ENCODE data around the gene ZNRF1. TPM values are rescaled to one million over a fixed set of nuclear protein-coding genes. Genes with fewer than 3 reads are reported as not detected.
"Not testable (repeated sequence)": the region's sequence is repeated elsewhere in the genome, so short reads cannot be mapped to it uniquely, and the experiment has no call there.

The ZNRF1 gene
- total RNA-seq, 1 donor from 2014 or later: 2.8 TPM

DNA sequence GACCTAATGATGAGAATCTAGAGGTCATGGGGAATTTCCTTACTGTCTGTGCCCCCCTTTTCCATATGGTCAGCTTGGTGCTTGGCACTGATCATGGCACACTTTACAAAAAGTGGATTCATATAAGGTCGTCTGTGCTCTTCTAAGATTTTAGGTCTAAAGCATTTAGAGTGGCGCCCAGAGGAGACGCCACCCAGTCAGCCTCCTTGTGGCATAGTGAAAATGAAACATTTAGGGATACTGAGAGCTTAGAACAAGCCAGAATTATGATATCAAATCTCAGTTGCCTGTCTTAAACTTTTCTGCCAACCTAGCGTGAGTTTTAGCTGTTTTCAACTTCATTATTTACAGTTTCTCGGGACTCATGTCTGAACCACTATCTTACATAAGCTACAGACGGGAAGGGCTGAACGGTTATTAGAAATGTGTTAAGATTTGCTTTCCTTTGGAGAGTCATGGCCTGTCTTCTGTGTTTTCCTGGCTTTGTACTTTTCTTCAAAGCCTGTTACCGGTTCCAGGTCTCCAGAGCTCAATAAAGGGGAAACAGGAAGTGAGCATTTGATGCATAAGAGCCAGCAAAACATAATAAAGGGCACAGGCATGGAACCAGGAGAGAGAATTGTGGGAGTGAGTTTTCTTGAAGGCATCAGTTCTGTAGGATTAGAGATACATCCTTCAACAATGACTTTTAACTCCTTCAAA, 13.7 kb downstream of the ZNRF1 start:
- POLR2A ChIA-PET: interaction anchor here (1.3 to 2.4 kb wide), 5 partner anchors 13 to 97 kb away, joined by 3 to 7 read pairs (median 5); partner anchors contain the start of genes WDR59 and ZNRF1
- DNase-seq: no peak
- no peaks in the 10 kb centered on the region for H3K27me3 Mint-ChIP-seq
- peak overlapping the region; percentile 0 for H3K4me3 Mint-ChIP-seq
- H3K27ac Mint-ChIP-seq: peak overlapping the region; percentile 0
- no peaks in the 10 kb centered on the region for H3K9me3 Mint-ChIP-seq
- peaks cover 15% of the 10 kb centered on the region for H3K4me1 Mint-ChIP-seq
- H3K36me3 Mint-ChIP-seq (ENCODE audit: low read depth): no peaks in the 10 kb centered on the region
- intact Hi-C loops (cut with micrococcal nuclease): loop anchor here (1.0 kb wide), 2 partner anchors 12 to 97 kb away; no protein-coding TSS in a partner anchor
- no peak for ATAC-seq (ENCODE audit: low read depth)
- TF ChIP-seq, protein P1, sequence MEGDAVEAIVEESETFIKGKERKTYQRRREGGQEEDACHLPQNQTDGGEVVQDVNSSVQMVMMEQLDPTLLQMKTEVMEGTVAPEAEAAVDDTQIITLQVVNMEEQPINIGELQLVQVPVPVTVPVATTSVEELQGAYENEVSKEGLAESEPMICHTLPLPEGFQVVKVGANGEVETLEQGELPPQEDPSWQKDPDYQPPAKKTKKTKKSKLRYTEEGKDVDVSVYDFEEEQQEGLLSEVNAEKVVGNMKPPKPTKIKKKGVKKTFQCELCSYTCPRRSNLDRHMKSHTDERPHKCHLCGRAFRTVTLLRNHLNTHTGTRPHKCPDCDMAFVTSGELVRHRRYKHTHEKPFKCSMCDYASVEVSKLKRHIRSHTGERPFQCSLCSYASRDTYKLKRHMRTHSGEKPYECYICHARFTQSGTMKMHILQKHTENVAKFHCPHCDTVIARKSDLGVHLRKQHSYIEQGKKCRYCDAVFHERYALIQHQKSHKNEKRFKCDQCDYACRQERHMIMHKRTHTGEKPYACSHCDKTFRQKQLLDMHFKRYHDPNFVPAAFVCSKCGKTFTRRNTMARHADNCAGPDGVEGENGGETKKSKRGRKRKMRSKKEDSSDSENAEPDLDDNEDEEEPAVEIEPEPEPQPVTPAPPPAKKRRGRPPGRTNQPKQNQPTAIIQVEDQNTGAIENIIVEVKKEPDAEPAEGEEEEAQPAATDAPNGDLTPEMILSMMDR (IDR thresholded peaks at IDR 0.05): no peak
- CTCF ChIA-PET: interaction anchor here (1.0 to 1.5 kb wide), 2 partner anchors 14 to 97 kb away, joined by 5 to 9 read pairs; partner anchors contain the start of gene ZNRF1

DNA sequence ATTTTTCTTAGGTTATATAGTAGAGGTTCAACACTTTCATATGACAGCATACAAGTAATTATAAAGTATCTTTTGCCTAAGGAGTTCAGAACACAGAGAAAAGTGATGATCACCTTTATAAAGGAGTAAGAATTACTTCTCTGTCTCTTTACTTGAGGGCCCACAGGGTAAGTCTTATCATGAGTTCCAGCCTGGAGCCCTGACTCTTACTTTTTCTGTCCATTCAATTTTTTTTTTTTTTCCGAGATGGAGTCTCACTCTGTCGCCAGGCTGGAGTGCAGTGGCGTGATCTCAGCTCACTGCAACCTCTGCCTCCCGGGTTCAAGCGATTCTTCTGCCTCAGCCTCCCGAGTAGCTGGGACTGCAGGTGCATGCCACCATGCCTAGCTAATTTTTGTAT, 14.3 kb downstream of the ZNRF1 start:
- ATAC-seq (ENCODE audit: low read depth); intact Hi-C loops (cut with micrococcal nuclease); H3K36me3 Mint-ChIP-seq (ENCODE audit: low read depth); H3K4me3 Mint-ChIP-seq; H3K27ac Mint-ChIP-seq; H3K9me3 Mint-ChIP-seq; DNase-seq; H3K27me3 Mint-ChIP-seq: not testable (repeated sequence)
- POLR2A ChIA-PET: interaction anchor here (1.3 to 2.4 kb wide), 3 partner anchors 13 to 28 kb away, joined by 3 to 6 read pairs (median 5); partner anchors contain the start of genes WDR59 and ZNRF1
- CTCF ChIA-PET: interaction anchor here (1.0 to 1.1 kb wide), 2 partner anchors 96 to 390 kb away, joined by 4 to 5 read pairs; no protein-coding TSS in a partner anchor
- H3K4me1 Mint-ChIP-seq: peaks cover 15% of the 10 kb centered on the region

DNA sequence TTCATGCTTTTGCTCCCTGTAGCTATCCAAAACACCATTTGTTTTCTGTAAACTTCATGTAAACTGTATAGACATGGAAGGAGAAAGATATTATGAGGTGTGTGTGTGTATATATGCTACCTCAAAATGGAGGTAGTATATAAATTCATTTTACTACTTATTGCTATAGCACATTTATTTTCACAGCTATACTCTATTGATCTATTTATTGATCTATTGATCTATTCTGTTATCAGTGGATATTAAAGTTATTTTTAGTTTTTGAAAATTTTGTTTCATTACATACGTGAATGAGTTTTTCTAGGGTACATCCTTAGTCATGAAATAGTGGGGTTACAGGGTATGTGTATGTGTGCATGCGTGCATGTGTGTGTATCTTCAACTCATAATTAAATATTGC, 15.5 kb downstream of the ZNRF1 start:
- intact Hi-C loops (cut with micrococcal nuclease): no loop called here
- ATAC-seq (ENCODE audit: low read depth) (no peak), DNase-seq (no peak)
- Mint-ChIP-seq H3K27ac (no peak overlapping the region), H3K4me1 (peaks cover 15% of the 10 kb centered on the region), H3K36me3 (ENCODE audit: low read depth) (no peaks in the 10 kb centered on the region), H3K9me3 (no peaks in the 10 kb centered on the region), H3K27me3 (no peaks in the 10 kb centered on the region), H3K4me3 (no peak overlapping the region)
- TF ChIP-seq, protein P1 (IDR thresholded peaks at IDR 0.05): no peak
- CTCF ChIA-PET: interaction anchor here (1.1 kb wide), 1 partner anchor 389 kb away, joined by 4 read pairs; no protein-coding TSS in a partner anchor
- POLR2A ChIA-PET: no interaction called here

DNA sequence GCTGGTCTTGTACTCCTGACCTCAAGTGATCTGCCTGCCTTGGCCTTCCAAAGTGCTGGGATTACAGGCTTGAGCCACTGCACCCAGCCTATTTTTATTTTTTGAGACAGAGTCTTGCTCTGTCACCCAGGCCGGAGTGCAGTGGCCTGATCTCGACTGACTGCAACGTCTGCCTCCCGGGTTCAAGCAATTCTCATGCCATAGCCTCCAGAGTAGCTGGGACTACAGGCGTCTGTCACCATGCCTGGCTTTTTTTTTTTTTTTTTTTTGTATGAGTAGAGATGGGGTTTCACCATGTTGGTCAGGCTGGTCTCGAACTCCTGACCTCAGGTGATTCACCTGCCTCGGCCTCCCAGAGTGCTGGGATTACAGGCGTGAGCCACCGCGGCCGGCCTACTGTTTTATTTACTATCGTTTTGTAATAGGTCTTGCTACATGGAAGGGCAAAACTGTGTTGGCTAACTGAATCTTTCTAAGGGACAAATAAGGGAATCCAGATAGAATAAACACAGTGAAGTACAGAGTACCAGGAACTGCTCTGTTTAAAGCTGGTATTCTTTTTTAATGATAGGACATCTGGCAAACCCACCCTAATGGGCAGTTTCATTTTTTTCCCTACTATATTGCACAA, 17.7 kb downstream of the ZNRF1 start:
- H3K36me3 Mint-ChIP-seq (ENCODE audit: low read depth); H3K4me3 Mint-ChIP-seq; DNase-seq; H3K27me3 Mint-ChIP-seq; H3K9me3 Mint-ChIP-seq; intact Hi-C loops (cut with micrococcal nuclease); ATAC-seq (ENCODE audit: low read depth); CTCF ChIA-PET; POLR2A ChIA-PET; H3K27ac Mint-ChIP-seq: not testable (repeated sequence)
- peaks cover 14% of the 10 kb centered on the region for H3K4me1 Mint-ChIP-seq

DNA sequence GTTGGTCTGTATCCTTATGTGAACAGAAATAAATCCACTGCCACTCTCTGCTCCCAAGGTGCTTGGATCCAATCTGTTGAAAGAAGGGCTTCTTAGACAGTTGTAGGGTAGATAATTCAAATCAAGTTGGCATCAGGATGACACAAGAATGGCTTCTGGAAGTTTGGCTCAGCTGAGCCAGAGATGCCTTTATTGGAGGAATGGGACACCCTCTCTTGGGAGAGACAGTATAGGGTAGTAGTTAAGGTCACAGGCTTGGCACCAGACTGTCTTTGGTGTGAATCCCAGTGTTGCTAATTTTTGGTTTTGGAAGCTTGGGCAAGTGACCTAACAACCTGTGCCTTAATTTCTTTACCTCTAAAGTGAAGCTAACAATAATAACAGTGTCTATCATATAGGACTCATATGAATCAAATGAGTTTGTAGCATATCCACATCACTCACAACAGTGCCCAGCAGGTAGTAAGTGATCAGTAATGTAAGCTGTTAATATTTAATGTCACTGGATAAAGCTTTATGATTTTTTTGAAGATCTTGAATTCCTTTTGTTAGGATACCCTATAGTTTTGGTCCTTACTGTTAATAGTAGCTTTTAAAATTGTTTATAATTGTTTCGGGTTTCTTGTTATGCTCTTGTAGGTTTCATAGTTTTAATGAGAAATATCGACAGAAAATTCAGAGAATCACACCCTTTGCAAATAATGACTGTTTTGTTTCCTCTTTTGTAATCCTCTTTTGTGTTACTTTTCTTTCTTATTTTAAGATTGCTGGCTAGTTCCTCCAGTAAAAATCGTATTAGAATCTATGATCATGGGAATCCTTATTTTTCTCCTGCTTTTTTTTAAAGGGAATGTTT, 19.1 kb downstream of the ZNRF1 start:
- Mint-ChIP-seq H3K4me3 (no peak overlapping the region), H3K27ac (no peak overlapping the region), H3K36me3 (ENCODE audit: low read depth) (peaks cover 7% of the 10 kb centered on the region), H3K27me3 (peaks cover 2% of the 10 kb centered on the region), H3K9me3 (peaks cover 15% of the 10 kb centered on the region), H3K4me1 (peaks cover under 1% of the 10 kb centered on the region)
- DNase-seq: no peak
- TF ChIP-seq, protein P1 (IDR thresholded peaks at IDR 0.05): no peak
- ChIA-PET CTCF (no interaction called here), POLR2A (no interaction called here)
- intact Hi-C loops (cut with micrococcal nuclease): no loop called here
- ATAC-seq (ENCODE audit: low read depth): no peak

Measured in activated B cell treated with CpG ODN at 0.5 μM for 24 hours (primary cell).